ENCODE results near the gene SUPT6H. TPM values are rescaled to one million over a fixed set of nuclear protein-coding genes. Genes with fewer than 3 reads are reported as not detected.

SUPT6H gene
- total RNA-seq, 4 donors from 2014 or later = 47.2 to 86.7 (median 71.3) TPM

DNA sequence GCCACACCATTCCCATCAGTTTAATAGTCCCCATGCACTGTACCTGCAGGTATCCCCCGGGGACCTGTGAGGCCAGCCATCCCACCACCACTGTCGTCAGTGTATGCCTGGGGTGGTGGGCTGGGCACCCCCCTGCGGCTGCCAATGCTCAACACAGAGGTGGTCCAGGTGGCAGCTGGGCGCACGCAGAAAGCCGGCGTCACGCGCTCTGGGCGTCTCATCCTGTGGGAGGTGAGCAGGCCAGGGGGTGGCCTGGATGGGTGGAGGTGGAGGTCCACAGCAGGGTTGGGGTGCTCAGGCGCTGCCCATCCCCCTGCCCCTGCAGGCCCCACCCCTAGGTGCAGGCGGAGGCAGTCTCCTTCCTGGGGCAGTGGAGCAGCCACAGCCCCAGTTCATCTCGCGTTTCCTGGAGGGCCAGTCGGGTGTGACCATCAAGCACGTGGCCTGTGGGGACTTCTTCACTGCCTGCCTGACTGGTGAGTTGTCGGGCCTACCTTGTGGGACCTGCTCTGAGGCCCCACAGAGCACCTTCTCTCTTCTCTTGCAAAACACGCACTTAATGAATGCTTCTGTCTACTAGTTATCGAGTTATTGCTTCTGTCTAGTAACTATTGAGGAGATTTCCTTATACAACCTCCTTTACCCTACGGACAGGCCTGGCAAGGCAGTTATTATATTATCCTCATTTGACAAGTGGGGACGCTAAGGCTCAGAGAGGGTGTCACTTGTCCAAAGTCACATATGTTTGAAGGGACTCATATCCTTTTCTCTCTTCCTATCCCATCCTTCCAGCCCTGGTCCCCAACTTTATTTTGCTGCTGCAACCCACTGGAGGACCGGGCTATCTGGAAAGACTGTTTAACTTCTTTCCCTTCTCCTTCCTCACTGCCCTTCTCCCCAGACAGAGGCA lies 76.0 kb downstream of the SUPT6H start:
- no peak for DNase-seq (ENCODE audit: low spot score in 2 of 2)
- no peak overlapping the region for H3K4me3 ChIP-seq (ENCODE audit: low read depth, poor library complexity, severe bottlenecking)
- 76 to 81% methylated on average over 21 to 22 of the region's 22 CpGs for WGBS, 2 donors
- intact Hi-C loops (cut with DNase I; ENCODE audit: low total_unique reads) = no loop called here
- no peak for TF ChIP-seq POLR2A (IDR thresholded peaks at IDR 0.05)
- TF ChIP-seq, protein P1, sequence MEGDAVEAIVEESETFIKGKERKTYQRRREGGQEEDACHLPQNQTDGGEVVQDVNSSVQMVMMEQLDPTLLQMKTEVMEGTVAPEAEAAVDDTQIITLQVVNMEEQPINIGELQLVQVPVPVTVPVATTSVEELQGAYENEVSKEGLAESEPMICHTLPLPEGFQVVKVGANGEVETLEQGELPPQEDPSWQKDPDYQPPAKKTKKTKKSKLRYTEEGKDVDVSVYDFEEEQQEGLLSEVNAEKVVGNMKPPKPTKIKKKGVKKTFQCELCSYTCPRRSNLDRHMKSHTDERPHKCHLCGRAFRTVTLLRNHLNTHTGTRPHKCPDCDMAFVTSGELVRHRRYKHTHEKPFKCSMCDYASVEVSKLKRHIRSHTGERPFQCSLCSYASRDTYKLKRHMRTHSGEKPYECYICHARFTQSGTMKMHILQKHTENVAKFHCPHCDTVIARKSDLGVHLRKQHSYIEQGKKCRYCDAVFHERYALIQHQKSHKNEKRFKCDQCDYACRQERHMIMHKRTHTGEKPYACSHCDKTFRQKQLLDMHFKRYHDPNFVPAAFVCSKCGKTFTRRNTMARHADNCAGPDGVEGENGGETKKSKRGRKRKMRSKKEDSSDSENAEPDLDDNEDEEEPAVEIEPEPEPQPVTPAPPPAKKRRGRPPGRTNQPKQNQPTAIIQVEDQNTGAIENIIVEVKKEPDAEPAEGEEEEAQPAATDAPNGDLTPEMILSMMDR (IDR thresholded peaks at IDR 0.05) = no peak

DNA sequence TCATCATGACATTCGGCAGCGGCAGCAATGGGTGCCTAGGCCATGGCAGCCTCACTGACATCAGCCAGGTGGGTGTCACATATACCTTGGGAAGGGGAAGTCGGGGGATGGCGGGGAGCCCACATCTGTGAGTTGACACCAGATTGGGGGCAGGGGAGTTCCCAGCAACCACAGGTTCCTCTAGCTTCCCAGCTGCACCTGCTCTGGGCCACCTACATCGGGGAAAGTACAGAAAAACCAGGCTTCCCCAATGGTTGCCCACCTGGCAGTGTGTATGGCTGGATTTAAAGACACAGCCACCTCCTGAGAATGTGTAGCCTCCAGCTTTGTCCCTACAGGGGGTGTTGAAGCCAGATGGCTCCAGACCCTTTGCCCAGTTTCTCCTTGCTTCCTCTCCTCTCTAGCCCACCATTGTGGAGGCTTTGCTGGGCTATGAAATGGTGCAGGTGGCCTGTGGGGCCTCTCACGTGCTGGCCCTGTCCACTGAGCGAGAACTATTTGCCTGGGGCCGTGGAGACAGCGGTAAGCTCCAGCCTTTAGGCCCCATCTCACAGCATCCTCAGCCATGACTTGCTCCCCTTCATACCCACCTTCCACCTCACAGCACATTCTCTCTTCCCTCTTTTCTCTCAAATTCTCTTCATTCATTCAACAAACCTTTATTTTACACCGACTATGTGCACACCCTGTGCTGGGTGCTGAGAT lies 76.8 kb downstream of the SUPT6H start:
- whole genome bisulfite sequencing, 2 donors = 87 to 92% methylated on average over 10 of the region's 10 CpGs

DNA sequence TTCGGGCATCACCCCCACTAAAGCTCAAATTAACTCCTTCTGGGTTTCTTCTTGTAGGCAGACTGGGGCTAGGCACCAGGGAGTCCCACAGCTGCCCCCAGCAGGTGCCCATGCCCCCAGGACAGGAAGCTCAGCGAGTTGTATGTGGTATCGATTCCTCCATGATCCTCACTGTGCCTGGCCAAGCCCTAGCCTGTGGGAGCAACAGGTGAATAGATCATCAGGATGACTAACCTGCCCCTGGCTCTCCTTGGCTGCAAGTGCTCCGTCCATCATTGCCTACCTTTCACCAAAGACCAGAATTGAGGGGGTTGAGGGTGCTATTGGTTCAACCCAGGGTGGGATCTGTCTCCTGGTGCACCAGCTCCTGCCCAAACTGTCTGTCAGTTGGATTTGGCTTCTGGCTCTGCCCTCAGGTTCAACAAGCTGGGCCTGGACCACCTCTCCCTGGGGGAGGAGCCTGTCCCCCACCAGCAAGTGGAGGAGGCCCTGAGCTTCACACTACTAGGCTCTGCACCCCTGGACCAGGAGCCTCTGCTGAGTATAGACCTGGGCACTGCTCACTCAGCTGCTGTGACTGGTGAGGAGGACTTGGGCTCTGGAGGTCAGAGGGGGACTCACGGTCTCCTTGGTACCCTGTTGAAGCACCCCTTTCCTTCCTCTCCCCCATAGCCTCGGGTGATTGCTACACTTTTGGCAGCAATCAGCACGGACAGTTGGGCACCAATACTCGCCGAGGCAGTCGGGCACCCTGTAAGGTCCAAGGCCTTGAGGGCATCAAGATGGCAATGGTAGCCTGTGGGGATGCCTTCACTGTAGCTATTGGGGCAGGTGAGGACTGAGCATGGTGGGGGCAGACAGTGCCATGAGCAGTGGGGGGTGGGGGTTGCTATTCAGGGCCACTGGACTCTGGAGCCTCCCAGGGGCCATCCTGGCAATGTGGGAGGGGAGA lies 78.7 kb downstream of the SUPT6H start:
- no peak for TF ChIP-seq POLR2A (IDR thresholded peaks at IDR 0.05)
- 66 to 76% methylated on average over 3 to 10 of the region's 10 CpGs for WGBS, 2 donors
- no peak overlapping the region for H3K4me3 ChIP-seq (ENCODE audit: low read depth, poor library complexity, severe bottlenecking)
- intact Hi-C loops (cut with DNase I; ENCODE audit: low total_unique reads) = no loop called here
- no peak for DNase-seq (ENCODE audit: low spot score in 2 of 2)

More for the DNA sequence above, 76.8 kb downstream of the SUPT6H start:
- intact Hi-C loops (cut with DNase I; ENCODE audit: low total_unique reads) = no loop called here
- H3K4me3 ChIP-seq (ENCODE audit: low read depth, poor library complexity, severe bottlenecking) = no peak overlapping the region
- TF ChIP-seq, protein P1 (IDR thresholded peaks at IDR 0.05) = no peak
- no peak for TF ChIP-seq POLR2A (IDR thresholded peaks at IDR 0.05)
- DNase-seq (ENCODE audit: low spot score in 2 of 2) = no peak

DNA sequence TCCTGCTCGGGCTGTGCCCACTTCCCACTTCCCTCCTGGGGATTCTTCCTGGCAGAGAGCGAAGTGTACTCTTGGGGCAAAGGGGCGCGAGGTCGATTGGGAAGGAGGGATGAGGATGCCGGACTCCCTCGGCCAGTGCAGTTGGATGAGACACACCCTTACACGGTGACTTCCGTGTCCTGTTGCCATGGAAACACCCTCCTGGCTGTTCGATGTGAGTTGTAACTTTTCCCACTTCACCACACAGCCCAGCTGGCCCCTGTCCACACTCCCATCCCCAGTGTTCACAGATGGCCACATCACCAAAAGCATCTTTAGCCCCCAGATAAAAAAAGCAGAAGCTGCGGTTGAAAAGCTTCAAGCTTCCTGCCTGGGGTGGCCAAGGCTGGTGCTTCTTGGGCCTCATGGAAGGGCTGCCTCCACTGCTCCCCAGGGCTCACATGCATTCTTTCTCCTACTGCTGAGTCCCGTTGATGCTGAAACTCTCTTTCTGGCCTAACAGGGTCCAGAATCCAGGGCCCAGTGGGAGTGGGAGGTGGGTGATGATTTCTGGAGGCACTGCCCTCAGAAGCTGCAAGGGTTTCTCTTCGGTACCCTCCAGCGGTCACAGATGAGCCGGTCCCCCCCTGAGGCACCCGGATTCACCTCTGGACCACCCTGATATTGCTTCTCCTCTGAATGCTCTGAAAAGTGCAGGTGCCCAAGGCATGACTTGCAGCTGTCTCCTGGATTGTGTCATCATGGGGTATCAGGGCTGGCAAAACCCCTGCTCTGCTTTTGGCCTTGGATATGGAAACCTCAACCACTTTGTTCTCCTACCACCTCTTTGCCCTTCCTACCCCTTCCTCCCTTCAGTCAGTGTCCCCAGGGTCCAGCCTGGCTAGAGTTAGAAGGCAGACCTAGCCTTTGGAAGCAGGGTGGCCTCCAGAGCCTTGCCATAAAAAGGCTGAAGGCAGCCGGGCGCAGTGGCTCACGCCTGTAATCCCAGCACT lies 79.6 kb downstream of the SUPT6H start:
- no peak for TF ChIP-seq POLR2A (IDR thresholded peaks at IDR 0.05)
- TF ChIP-seq, protein P1 (IDR thresholded peaks at IDR 0.05) = no peak
- H3K4me3 ChIP-seq (ENCODE audit: low read depth, poor library complexity, severe bottlenecking) = no peak overlapping the region
- WGBS, 2 donors = 72 to 75% methylated on average over 17 to 19 of the region's 19 CpGs
- intact Hi-C loops (cut with DNase I; ENCODE audit: low total_unique reads) = no loop called here
- no peak for DNase-seq (ENCODE audit: low spot score in 2 of 2)

DNA sequence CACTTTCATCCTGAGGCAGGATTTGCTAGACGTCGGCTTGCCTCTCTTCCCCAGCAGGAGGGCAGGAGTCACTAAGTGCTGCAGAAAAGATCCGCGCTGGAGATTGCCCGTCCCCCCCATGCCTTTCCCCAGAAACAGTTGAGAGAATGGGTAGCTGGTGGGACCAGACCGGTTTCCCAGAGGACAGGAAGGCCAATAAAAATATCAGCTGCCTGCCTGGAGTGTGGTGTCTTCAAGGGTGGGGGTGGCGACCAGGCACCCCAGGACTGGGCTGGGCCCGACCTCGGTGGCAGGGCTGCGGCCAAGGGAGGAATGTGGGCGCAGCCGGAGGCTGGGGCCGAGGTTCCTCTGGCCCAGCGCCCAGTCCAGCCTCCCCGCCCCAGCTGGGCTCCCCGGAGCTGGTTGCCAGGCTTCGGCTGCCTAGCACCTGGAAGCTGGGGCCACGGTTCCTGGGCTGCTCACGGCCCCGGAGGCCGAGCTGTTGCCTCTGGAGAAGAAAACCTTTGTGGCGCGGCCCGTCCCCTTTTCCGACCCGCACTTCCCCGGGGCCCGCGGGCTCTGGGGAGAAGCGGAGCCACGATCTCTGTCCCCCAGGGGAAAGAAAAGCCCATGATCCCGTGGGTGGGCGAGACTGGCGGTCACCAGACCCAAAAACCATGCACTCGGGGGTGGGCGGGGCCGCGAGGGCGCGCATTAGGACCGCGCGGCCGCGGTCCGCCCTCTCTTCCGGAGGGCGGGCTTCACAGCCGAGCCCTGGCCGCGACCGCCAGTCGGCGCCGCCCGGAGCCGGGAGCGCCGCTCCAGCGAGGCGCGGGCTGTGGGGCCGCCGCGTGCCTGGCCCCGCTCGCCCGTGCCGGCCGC lies 81.5 kb downstream of the SUPT6H start, which contains the start of gene TRAF4:
Gene TRAF4 (plus strand): TSS at position 769 of the 861 bp plus-strand sequence. CDS start 102 bp downstream, outside the sequence.
- 1% methylated on average over 35 to 59 of the region's 70 CpGs for WGBS, 2 donors
- TF ChIP-seq, protein P1 (IDR thresholded peaks at IDR 0.05) = no peak
- TF ChIP-seq POLR2A (IDR thresholded peaks at IDR 0.05) = peak in 1 of 2 donors; percentile 58
- intact Hi-C loops (cut with DNase I; ENCODE audit: low total_unique reads) = no loop called here
- peak within 1 kb of the TSS; percentile 37 for H3K4me3 ChIP-seq (ENCODE audit: low read depth, poor library complexity, severe bottlenecking)
- peak; percentile 69 to 94 for DNase-seq (ENCODE audit: low spot score in 2 of 2)
